ENCODE data around the gene ZNF780A. TPM values are rescaled to one million over a fixed set of nuclear protein-coding genes. Genes with fewer than 3 reads are reported as not detected.

Gene ZNF780A
- total and polyA plus RNA-seq, 2 donors from 2014 or later: 11.8 to 26.2 TPM

DNA sequence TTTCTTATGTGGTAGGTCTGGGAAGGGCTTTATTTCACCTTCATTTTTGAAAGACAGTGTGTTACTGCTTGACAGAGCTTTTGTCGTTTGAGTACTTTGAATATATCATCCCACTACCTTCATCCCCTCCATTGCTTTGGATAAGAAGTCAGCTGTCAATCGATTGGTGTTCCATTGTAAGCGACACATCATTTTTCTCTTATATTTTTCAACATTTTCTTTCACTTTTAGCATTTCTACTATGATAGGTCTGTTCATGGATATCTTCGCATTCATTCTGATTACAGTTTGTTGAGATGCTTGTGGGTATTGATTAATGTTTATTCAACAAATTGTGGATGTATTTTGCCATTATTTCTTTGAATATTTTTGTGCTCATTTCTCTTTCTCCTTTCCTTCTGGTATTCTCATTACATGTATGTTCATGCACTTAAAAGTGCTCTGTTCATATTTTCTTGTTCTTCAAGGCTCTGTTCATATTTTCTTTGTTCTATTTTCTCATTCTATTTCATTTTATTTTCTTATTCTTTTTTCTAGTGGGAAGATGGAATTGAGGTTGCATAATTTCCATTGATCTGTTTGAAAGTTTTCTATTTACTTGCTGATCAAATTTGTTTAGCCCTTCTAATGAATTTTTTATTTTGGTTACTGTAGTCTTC is 64.7 kb downstream of the ZNF780A start:
- H3K9me3 ChIP-seq (ENCODE audit: control insufficient read depth in 2 of 3, insufficient read depth in 1 of 3, low read length in 3 of 3): peaks cover 0 to 81% (median 49%) of the 10 kb centered on the region in 3 donors
- H3K4me1 ChIP-seq (ENCODE audit: control insufficient read depth in 2 of 3, insufficient read depth in 2 of 3, low read depth in 1 of 3, low read length in 3 of 3): no peaks in the 10 kb centered on the region
- DNase-seq (no peak), FAIRE-seq (no peak)
- H3K36me3 ChIP-seq (ENCODE audit: control insufficient read depth in 2 of 3, insufficient read depth in 3 of 3, low read length in 3 of 3): no peaks in the 10 kb centered on the region
- intact Hi-C loops (cut with DNase I): no loop called here
- H3K27ac ChIP-seq (ENCODE audit: low read depth in 2 of 2, low read length in 2 of 2): no peak overlapping the region
- H3K4me3 ChIP-seq (ENCODE audit: low read length in 3 of 3): peak overlapping the region in 1 of 3 donors; percentile 21
- H3K9ac ChIP-seq (ENCODE audit: low read length in 3 of 3): no peak overlapping the region
- TF ChIP-seq, protein P1, sequence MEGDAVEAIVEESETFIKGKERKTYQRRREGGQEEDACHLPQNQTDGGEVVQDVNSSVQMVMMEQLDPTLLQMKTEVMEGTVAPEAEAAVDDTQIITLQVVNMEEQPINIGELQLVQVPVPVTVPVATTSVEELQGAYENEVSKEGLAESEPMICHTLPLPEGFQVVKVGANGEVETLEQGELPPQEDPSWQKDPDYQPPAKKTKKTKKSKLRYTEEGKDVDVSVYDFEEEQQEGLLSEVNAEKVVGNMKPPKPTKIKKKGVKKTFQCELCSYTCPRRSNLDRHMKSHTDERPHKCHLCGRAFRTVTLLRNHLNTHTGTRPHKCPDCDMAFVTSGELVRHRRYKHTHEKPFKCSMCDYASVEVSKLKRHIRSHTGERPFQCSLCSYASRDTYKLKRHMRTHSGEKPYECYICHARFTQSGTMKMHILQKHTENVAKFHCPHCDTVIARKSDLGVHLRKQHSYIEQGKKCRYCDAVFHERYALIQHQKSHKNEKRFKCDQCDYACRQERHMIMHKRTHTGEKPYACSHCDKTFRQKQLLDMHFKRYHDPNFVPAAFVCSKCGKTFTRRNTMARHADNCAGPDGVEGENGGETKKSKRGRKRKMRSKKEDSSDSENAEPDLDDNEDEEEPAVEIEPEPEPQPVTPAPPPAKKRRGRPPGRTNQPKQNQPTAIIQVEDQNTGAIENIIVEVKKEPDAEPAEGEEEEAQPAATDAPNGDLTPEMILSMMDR (IDR thresholded peaks at IDR 0.05; ENCODE audit: borderline replicate concordance, extremely low read depth, insufficient read depth): no peak
- H3K27me3 ChIP-seq (ENCODE audit: control insufficient read depth, insufficient read depth, low read length): no peaks in the 10 kb centered on the region

DNA sequence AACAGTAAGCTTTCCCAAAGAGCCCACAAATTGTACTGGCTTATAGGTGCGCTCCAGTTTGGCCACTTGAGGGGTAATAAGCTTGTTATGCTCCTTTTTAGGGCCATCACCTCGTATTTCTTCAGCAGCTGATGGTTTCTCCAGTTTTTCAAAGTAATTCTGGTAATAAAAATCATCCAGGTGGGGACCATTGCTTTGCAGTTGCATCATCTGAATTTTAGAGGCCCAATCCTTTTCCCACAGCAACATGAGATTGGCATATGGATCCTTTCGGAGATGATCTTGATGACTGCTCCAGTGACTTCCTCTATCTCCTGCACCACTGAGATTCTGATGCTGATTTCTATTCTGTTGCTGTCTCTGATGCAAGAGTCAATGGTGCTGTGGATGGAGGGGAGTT is 66.8 kb downstream of the ZNF780A start:
- DNase-seq (no peak), FAIRE-seq (no peak)
- Histone ChIP-seq H3K27me3 (ENCODE audit: control insufficient read depth, insufficient read depth, low read length) (no peaks in the 10 kb centered on the region), H3K4me3 (ENCODE audit: low read length in 3 of 3) (no peak overlapping the region), H3K4me1 (ENCODE audit: control insufficient read depth in 2 of 3, insufficient read depth in 2 of 3, low read depth in 1 of 3, low read length in 3 of 3) (no peaks in the 10 kb centered on the region), H3K27ac (ENCODE audit: low read depth in 2 of 2, low read length in 2 of 2) (no peak overlapping the region), H3K36me3 (ENCODE audit: control insufficient read depth in 2 of 3, insufficient read depth in 3 of 3, low read length in 3 of 3) (no peaks in the 10 kb centered on the region), H3K9me3 (ENCODE audit: control insufficient read depth in 2 of 3, insufficient read depth in 1 of 3, low read length in 3 of 3) (peaks cover 0 to 67% (median 43%) of the 10 kb centered on the region in 3 donors), H3K9ac (ENCODE audit: low read length in 3 of 3) (no peak overlapping the region)
- TF ChIP-seq, protein P1 (IDR thresholded peaks at IDR 0.05; ENCODE audit: borderline replicate concordance, extremely low read depth, insufficient read depth): no peak
- intact Hi-C loops (cut with DNase I): no loop called here

Other genes starting within 250 kb of the ZNF780A start
- 165 TPM for gene FBL, start 244.6 kb downstream of the ZNF780A start, total RNA-seq
- 155 TPM for gene FBL, start 244.6 kb downstream of the ZNF780A start, polyA plus RNA-seq (ENCODE audit: insufficient read depth, low read depth, low replicate concordance)
- gene FCGBP, start 156.3 kb downstream of the ZNF780A start, total RNA-seq: 51.7 TPM
- gene FCGBP, start 156.3 kb downstream of the ZNF780A start, polyA plus RNA-seq (ENCODE audit: insufficient read depth, low read depth, low replicate concordance): 7.6 TPM
- gene PSMC4, start 119.8 kb downstream of the ZNF780A start, total RNA-seq: 84.7 TPM
- 113 TPM for gene PSMC4, start 119.8 kb downstream of the ZNF780A start, polyA plus RNA-seq (ENCODE audit: insufficient read depth, low read depth, low replicate concordance)
- gene ZNF546, start 93.9 kb downstream of the ZNF780A start, total RNA-seq: 7.3 TPM
- gene ZNF546, start 93.9 kb downstream of the ZNF780A start, polyA plus RNA-seq (ENCODE audit: insufficient read depth, low read depth, low replicate concordance): 3.4 TPM
- gene ZNF780B, start 34.7 kb downstream of the ZNF780A start, total RNA-seq: 33.2 TPM
- gene ZNF780B, start 34.7 kb downstream of the ZNF780A start, polyA plus RNA-seq (ENCODE audit: insufficient read depth, low read depth, low replicate concordance): 4.6 TPM
- gene MAP3K10, start 100.5 kb upstream of the ZNF780A start, total RNA-seq: 17.3 TPM
- gene MAP3K10, start 100.5 kb upstream of the ZNF780A start, polyA plus RNA-seq (ENCODE audit: insufficient read depth, low read depth, low replicate concordance): 15.0 TPM
- gene TTC9B, start 127.4 kb upstream of the ZNF780A start, total RNA-seq: not detected
- not detected for gene TTC9B, start 127.4 kb upstream of the ZNF780A start, polyA plus RNA-seq (ENCODE audit: insufficient read depth, low read depth, low replicate concordance)
- gene CCNP, start 135.7 kb upstream of the ZNF780A start, total RNA-seq: 1.2 TPM
- gene CCNP, start 135.7 kb upstream of the ZNF780A start, polyA plus RNA-seq (ENCODE audit: insufficient read depth, low read depth, low replicate concordance): 2.1 TPM
- 154 TPM for gene AKT2, start 194.4 kb upstream of the ZNF780A start, total RNA-seq
- 75.0 TPM for gene AKT2, start 194.4 kb upstream of the ZNF780A start, polyA plus RNA-seq (ENCODE audit: insufficient read depth, low read depth, low replicate concordance)

All from kidney (tissue), 14 donors.